GM18861 (cell line): ENCODE data around the gene KRT32.
"Not testable (repeated sequence)": the region's sequence is repeated elsewhere in the genome, so short reads cannot be mapped to it uniquely, and the experiment has no call there.

Source experiments
- ATAC-seq: cut with Tn5 transposase; IDR thresholded peaks from one replicate; pipeline ENCODE4 v1.9.1; 2021; ENCODE audit not compliant: unreplicated experiment

KRT32 gene

GRCh38 chr17:41430376-41430775, 36.8 kb downstream of the KRT32 start:
- not testable (repeated sequence) for ATAC-seq

GRCh38 chr17:41429667-41430066, 37.5 kb downstream of the KRT32 start:
- no peak for ATAC-seq

GRCh38 chr17:41428591-41429291, 38.4 kb downstream of the KRT32 start:
- no peak for ATAC-seq

GRCh38 chr17:41424111-41424635, 43.0 kb downstream of the KRT32 start, which contains the start of gene KRT37:
Gene KRT37 (minus strand): TSS chr17:41424585. CDS start chr17:41424523, 62 bp downstream.
- no peak for ATAC-seq

GRCh38 chr17:41422586-41422985, 44.6 kb downstream of the KRT32 start:
- not testable (repeated sequence) for ATAC-seq

GRCh38 chr17:41421617-41422016, 45.6 kb downstream of the KRT32 start:
- no peak for ATAC-seq

GRCh38 chr17:41421116-41421515, 46.1 kb downstream of the KRT32 start:
- no peak for ATAC-seq

- ATAC-seq: no peak
These were observed 47.1 kb downstream of the KRT32 start for GRCh38 chr17:41420134-41420533.

GRCh38 chr17:41419716-41420115, 47.5 kb downstream of the KRT32 start:
- ATAC-seq: no peak

- no peak for ATAC-seq
These were observed 48.9 kb downstream of the KRT32 start for GRCh38 chr17:41418116-41418860.

- ATAC-seq: no peak
These were observed 49.6 kb downstream of the KRT32 start for GRCh38 chr17:41417576-41418015.

- ATAC-seq: no peak
These were observed 50.1 kb downstream of the KRT32 start for GRCh38 chr17:41417127-41417526.

GRCh38 chr17:41416479-41416878, 50.7 kb downstream of the KRT32 start:
- no peak for ATAC-seq

GRCh38 chr17:41415833-41416335, 51.3 kb downstream of the KRT32 start:
- no peak for ATAC-seq

GRCh38 chr17:41415411-41415810, 51.8 kb downstream of the KRT32 start:
- no peak for ATAC-seq

- no peak for ATAC-seq
These were observed 53.2 kb downstream of the KRT32 start for GRCh38 chr17:41413982-41414381.

- no peak for ATAC-seq
These were observed 53.7 kb downstream of the KRT32 start for GRCh38 chr17:41413353-41413957.

GRCh38 chr17:41411072-41411840, 55.9 kb downstream of the KRT32 start:
- no peak for ATAC-seq
